ENCODE measurements around the gene PITRM1. TPM values are rescaled to one million over a fixed set of nuclear protein-coding genes. Genes with fewer than 3 reads are reported as not detected.

The PITRM1 gene
- total RNA-seq, 4 donors from 2014 or later: 78.6 to 102 (median 87.0) TPM

DNA sequence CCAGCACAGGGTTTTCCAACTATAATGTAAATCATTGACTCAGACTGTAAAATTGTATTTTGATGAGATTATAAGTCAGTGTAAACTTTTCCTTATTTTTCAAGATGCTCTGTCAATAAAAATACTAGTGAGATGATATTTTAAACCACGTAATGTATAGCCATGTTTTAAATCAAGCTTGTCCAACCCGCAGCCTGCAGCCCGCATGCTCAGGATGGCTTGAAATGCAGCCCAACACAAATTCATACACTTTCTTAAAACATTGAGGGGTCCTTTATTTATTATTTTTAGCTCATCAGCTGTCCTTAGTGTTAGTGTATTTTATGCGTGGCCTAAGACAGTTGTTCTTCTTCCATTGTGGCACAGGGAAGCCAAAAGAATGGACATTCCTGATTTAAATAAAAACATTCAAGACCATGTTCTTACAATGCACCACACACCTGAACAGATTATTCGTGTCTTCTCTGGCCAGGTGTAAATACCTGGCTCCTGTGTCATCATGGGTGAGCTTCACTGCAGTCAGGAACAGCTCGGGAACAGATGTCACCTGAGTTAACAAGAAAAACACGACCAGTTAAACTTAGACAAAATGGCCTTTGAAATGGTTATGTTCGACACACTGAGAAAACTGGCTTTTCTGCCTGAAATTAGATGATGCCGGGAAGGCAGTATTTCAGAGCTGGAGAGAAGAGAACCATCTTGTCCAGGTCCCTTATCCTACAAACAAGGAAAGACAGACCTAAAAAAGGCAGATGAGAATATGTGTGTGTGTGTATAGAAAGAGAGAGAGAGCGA lies 5.9 kb downstream of the PITRM1 start:
- H3K9me3 ChIP-seq: no peaks in the 10 kb centered on the region
- H3K4me3 ChIP-seq: no peak overlapping the region
- TF ChIP-seq POLR2AphosphoS5 (IDR thresholded peaks at IDR 0.05) (no peak), EP300 (IDR thresholded peaks at IDR 0.05) (no peak), POLR2A (IDR thresholded peaks at IDR 0.05) (no peak)
- TF ChIP-seq, protein P1, sequence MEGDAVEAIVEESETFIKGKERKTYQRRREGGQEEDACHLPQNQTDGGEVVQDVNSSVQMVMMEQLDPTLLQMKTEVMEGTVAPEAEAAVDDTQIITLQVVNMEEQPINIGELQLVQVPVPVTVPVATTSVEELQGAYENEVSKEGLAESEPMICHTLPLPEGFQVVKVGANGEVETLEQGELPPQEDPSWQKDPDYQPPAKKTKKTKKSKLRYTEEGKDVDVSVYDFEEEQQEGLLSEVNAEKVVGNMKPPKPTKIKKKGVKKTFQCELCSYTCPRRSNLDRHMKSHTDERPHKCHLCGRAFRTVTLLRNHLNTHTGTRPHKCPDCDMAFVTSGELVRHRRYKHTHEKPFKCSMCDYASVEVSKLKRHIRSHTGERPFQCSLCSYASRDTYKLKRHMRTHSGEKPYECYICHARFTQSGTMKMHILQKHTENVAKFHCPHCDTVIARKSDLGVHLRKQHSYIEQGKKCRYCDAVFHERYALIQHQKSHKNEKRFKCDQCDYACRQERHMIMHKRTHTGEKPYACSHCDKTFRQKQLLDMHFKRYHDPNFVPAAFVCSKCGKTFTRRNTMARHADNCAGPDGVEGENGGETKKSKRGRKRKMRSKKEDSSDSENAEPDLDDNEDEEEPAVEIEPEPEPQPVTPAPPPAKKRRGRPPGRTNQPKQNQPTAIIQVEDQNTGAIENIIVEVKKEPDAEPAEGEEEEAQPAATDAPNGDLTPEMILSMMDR (IDR thresholded peaks at IDR 0.05): no peak
- H3K4me1 ChIP-seq: peaks cover 0 to 22% (median 10%) of the 10 kb centered on the region in 3 donors
- WGBS, 2 donors (ENCODE audit: low coverage in 1 of 2): 82 to 93% methylated on average over 7 to 9 of the region's 10 CpGs
- H3K27me3 ChIP-seq: no peaks in the 10 kb centered on the region
- no peak for ATAC-seq
- no peak overlapping the region for H3K27ac ChIP-seq
- H3K36me3 ChIP-seq: peaks cover 0 to 84% of the 10 kb centered on the region in 2 donors

DNA sequence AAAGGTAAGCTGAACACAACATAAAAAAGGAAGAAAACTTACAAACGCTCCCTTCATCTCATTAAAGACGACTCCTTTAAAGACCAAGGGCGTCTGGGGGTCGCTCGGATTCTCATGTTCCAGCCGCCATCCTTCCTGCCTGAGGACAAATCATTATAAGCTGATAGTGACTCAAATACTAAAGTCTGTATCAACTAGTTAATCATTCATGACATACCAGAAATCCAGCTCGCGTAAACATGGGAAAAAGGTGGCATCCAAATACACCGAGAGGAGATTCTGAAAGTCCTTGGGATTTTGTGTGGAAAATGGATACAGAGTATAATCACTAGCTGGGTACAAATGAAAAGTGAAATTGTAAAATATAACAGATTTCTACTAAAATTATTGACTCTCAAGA lies 7.4 kb downstream of the PITRM1 start:
- 92 to 94% methylated on average over 8 to 9 of the region's 9 CpGs for WGBS, 2 donors (ENCODE audit: low coverage in 1 of 2)

DNA sequence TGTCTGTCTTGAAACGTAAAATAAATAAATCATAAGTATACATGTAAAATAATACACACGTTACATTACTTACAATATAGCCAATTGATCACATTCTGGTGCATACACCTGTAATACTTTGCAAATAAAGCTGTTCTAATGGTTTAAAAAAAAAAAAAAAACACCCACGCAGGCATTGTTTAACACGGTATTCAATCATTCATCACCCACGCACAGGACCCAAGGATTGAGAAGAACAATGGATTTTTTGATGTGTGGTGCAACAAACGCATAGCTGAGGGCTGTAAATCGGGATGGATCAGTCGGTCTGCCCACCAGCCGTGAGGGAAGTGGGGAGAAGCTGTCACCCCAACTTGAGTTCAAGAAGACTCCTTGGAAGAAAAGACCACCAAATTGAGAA lies 8.7 kb downstream of the PITRM1 start:
- Histone ChIP-seq H3K9me3 (no peaks in the 10 kb centered on the region), H3K27me3 (no peaks in the 10 kb centered on the region), H3K27ac (no peak overlapping the region), H3K4me1 (no peaks in the 10 kb centered on the region), H3K36me3 (peaks cover 0 to 100% of the 10 kb centered on the region in 2 donors), H3K4me3 (no peak overlapping the region)
- WGBS, 2 donors (ENCODE audit: low coverage in 1 of 2): 86 to 89% methylated on average over 5 to 9 of the region's 9 CpGs
- no peak for ATAC-seq
- TF ChIP-seq, protein P1 (IDR thresholded peaks at IDR 0.05): no peak
- TF ChIP-seq POLR2A (IDR thresholded peaks at IDR 0.05) (no peak), POLR2AphosphoS5 (IDR thresholded peaks at IDR 0.05) (no peak), EP300 (IDR thresholded peaks at IDR 0.05) (no peak)

More for the DNA sequence above, 7.4 kb downstream of the PITRM1 start:
- Histone ChIP-seq H3K27me3 (no peaks in the 10 kb centered on the region), H3K4me1 (peaks cover 0 to 9% (median 0%) of the 10 kb centered on the region in 3 donors), H3K4me3 (no peak overlapping the region), H3K9me3 (no peaks in the 10 kb centered on the region), H3K36me3 (peaks cover 0 to 99% of the 10 kb centered on the region in 2 donors), H3K27ac (no peak overlapping the region)
- TF ChIP-seq, protein P1 (IDR thresholded peaks at IDR 0.05): no peak
- TF ChIP-seq POLR2A (IDR thresholded peaks at IDR 0.05) (no peak), POLR2AphosphoS5 (IDR thresholded peaks at IDR 0.05) (no peak), EP300 (IDR thresholded peaks at IDR 0.05) (no peak)
- ATAC-seq: no peak

DNA sequence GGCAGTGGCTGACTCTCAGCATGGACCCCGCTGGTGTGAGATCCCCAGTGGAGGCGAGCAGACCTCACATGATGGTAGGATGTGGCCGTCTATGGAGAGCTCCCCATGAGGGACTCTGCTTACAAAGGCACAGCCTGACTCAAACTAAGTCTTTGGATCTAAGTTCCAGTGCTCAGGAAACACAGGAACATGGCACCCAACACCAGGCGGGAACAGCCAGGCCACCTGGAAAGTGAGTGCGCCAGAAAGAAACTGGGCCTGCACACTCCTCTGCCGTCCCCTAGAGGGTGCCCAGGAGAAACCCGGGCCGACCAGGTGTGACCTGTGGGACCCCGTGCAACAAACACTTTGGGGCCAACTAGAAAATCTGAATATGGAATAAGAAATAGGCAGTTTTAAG lies 10.0 kb downstream of the PITRM1 start:
- no peaks in the 10 kb centered on the region for H3K9me3 ChIP-seq
- H3K27ac ChIP-seq: no peak overlapping the region
- peaks cover 0 to 100% of the 10 kb centered on the region in 2 donors for H3K36me3 ChIP-seq
- WGBS, 2 donors (ENCODE audit: low coverage in 1 of 2): 85 to 90% methylated on average over 6 to 7 of the region's 9 CpGs
- no peaks in the 10 kb centered on the region for H3K4me1 ChIP-seq
- no peak overlapping the region for H3K4me3 ChIP-seq
- no peak for TF ChIP-seq POLR2A (IDR thresholded peaks at IDR 0.05)
- no peak for TF ChIP-seq POLR2AphosphoS5 (IDR thresholded peaks at IDR 0.05)
- TF ChIP-seq, protein P1 (IDR thresholded peaks at IDR 0.05): no peak
- no peak for TF ChIP-seq EP300 (IDR thresholded peaks at IDR 0.05)
- no peaks in the 10 kb centered on the region for H3K27me3 ChIP-seq
- no peak for ATAC-seq

DNA sequence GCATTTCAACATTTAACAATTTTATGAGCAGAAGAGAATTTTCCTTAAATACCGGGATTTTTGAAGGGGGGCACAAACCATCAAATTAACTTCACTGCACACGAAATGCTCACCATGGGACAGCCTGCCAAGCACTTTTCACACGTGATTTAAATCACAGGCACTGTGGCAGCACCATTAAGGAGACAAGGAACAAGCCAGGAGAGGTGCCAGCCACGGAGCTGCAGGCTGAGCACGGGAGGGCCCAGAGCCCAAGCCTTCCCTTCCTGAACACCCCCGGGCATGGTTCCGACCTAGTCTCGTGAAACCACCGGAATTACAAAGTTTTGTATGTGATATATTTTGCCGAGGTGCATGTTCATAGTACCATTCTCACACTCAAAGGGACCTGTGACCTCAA lies 13.4 kb downstream of the PITRM1 start:
- peaks cover 0 to 100% of the 10 kb centered on the region in 2 donors for H3K36me3 ChIP-seq
- no peak for ATAC-seq
- TF ChIP-seq POLR2A (IDR thresholded peaks at IDR 0.05) (no peak), POLR2AphosphoS5 (IDR thresholded peaks at IDR 0.05) (no peak), EP300 (IDR thresholded peaks at IDR 0.05) (no peak)
- TF ChIP-seq, protein P1 (IDR thresholded peaks at IDR 0.05): no peak
- H3K27me3 ChIP-seq: no peaks in the 10 kb centered on the region
- no peak overlapping the region for H3K27ac ChIP-seq
- no peaks in the 10 kb centered on the region for H3K4me1 ChIP-seq
- H3K4me3 ChIP-seq: no peak overlapping the region
- no peaks in the 10 kb centered on the region for H3K9me3 ChIP-seq
- 76 to 100% methylated on average over 1 to 6 of the region's 10 CpGs for WGBS, 2 donors (ENCODE audit: low coverage in 1 of 2)

Data from gastroesophageal sphincter (tissue), 4 donors.